ENCODE data around the gene S100A14. TPM values are rescaled to one million over a fixed set of nuclear protein-coding genes. Genes with fewer than 3 reads are reported as not detected.

The S100A14 gene
- polyA plus RNA-seq, 3 donors from 2014 or later = not detected

GRCh38 chr1:153568367-153569099 lies 47.6 kb downstream of the S100A14 start:
- Mint-ChIP-seq H3K27ac (peak overlapping the region in 5 of 6 donors; percentile 1 to 68 (median 23)), H3K9me3 (no peaks in the 10 kb centered on the region), H3K4me1 (peaks cover 27 to 33% of the 10 kb centered on the region in 2 donors), H3K36me3 (no peaks in the 10 kb centered on the region), H3K4me3 (peak overlapping the region in 3 of 5 donors; percentile 48 to 60 (median 54)), H3K27me3 (ENCODE audit: low read depth in 3 of 3) (peaks cover 0 to 5% (median 2%) of the 10 kb centered on the region in 3 donors)
- DNase-seq = peak; percentile 77 to 81 (median 79)

DNA sequence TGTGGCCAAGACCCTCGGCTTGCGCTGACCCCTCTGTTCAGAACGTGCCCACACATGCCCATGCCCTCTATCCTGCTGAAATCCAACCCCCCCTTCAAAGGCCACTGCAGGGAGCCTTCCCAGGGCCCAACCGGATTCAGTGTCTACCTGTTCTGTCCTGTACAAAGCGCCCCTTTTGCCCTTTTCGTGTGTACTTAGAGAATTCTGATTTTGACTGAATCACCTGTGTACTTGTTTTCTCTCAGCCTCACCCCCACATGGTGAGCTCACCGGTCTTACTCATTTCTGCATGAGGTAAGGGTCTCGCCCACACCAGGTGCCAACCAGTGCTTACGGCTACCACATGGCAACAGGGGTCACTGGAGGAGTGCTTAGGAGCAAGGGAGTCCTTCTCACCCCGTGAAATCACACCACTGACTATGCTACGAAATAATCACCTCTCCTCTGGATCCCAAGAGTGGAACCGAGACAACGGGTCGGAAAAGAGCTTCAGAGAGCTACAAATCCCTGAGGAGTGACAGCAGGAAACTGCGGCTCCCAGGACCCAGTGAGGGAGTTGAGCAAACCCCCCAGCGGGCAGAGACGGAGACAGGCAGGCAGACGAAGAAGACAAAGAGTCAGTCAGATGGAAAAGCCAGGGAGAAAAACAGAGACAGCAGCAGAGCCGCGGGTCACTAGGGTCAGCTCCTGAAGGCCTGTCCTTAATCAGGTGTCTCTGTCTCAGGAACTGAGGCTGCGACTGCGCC lies 48.3 kb downstream of the S100A14 start:
- no peaks in the 10 kb centered on the region for H3K36me3 Mint-ChIP-seq
- peaks cover 0 to 5% (median 2%) of the 10 kb centered on the region in 3 donors for H3K27me3 Mint-ChIP-seq (ENCODE audit: low read depth in 3 of 3)
- no peaks in the 10 kb centered on the region for H3K9me3 Mint-ChIP-seq
- peak overlapping the region in 3 of 6 donors; percentile 64 to 69 (median 67) for H3K27ac Mint-ChIP-seq
- H3K4me3 Mint-ChIP-seq = peak overlapping the region in 1 of 5 donors; percentile 4
- DNase-seq = peak in 1 of 3 donors; percentile 2
- H3K4me1 Mint-ChIP-seq = peaks cover 27 to 33% of the 10 kb centered on the region in 2 donors

- Mint-ChIP-seq H3K27me3 (ENCODE audit: low read depth in 3 of 3) (peaks cover 0 to 5% (median 2%) of the 10 kb centered on the region in 3 donors), H3K27ac (peak overlapping the region; percentile 83 to 97 (median 92))
Measured at GRCh38 chr1:153566414-153567371, 49.4 kb downstream of the S100A14 start.

DNA sequence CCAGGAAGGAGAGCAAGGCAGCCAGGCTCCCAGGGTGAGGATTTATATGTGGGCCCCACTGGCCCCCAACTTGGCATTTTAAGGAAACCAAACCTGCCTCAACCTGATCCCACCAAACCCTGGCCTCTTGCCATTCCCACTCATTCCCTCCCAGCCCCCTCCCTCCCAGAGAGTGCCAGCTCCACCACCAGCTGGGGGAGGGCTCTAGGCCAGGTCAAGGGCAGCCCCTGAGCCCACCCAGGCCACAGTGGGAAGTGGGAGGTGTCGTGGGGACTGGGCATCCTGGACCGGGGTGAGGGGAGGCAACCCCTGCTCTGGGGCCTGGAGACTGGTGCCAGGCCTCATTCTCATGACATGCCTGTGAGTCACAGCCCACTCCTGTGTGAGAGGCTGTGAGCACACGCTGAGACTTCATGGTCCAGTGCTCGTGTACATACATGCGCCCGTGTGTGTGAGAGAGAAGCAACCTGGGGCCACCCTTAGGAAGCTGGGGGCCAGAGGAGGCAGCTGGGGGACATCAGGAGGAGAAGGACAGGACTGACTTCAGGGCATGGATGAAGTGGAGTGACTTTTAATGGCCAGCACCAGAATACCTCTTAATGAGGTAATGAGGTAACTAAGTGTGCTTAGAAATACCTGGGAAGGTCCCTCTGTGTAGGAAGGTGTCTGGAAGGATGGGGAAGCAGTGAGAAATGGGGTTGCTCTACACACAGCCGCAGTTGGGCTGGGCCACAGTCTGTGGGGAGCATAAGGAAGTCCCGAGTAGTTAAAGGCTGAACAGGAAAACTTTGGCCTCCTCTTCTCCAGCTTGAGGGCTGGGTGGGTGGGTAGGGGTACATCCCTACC lies 50.4 kb downstream of the S100A14 start, which contains the start of gene S100A2:
Gene S100A2 (minus strand): TSS at position 316 of the 846 bp plus-strand sequence. CDS start 1,967 bp downstream, outside the sequence.
- DNase-seq = peak in 1 of 3 donors; percentile 6
- peak within 1 kb of the TSS; percentile 83 to 97 (median 93) for H3K27ac Mint-ChIP-seq
- H3K4me3 Mint-ChIP-seq = peak within 1 kb of the TSS; percentile 4 to 84 (median 49)
- H3K9me3 Mint-ChIP-seq = no peaks in the 10 kb centered on the region
- H3K4me1 Mint-ChIP-seq = peaks cover 27 to 33% of the 10 kb centered on the region in 2 donors
- H3K27me3 Mint-ChIP-seq (ENCODE audit: low read depth in 3 of 3) = peaks cover 0 to 2% (median 2%) of the 10 kb centered on the region in 3 donors
- no peaks in the 10 kb centered on the region for H3K36me3 Mint-ChIP-seq

More at GRCh38 chr1:153566414-153567371, 49.4 kb downstream of the S100A14 start:
- peak overlapping the region in 4 of 5 donors; percentile 4 to 69 (median 30) for H3K4me3 Mint-ChIP-seq
- no peaks in the 10 kb centered on the region for H3K36me3 Mint-ChIP-seq
- peak; percentile 53 to 69 (median 53) for DNase-seq
- H3K4me1 Mint-ChIP-seq = peaks cover 27 to 33% of the 10 kb centered on the region in 2 donors
- no peaks in the 10 kb centered on the region for H3K9me3 Mint-ChIP-seq

Other genes with a start within 250 kb of the S100A14 start
- 1 to 10 TPM in 2 of 3 donors, under 1 TPM in 1; 0.87 to 3.8 (median 2.6) TPM for gene S100A12, start 240.7 kb downstream of the S100A14 start, polyA plus RNA-seq
- 10 to 100 TPM; 20.3 to 43.5 (median 40.3) TPM for gene S100A8, start 225.3 kb downstream of the S100A14 start, polyA plus RNA-seq
- gene S100A7A, start 199.8 kb downstream of the S100A14 start, polyA plus RNA-seq = not detected
- gene S100A7, start 155.7 kb downstream of the S100A14 start, polyA plus RNA-seq = not detected
- gene S100A6, start 80.3 kb downstream of the S100A14 start, polyA plus RNA-seq = 100 to 1,000 TPM; 472 to 828 (median 543) TPM
- under 1 TPM in 1 of 3 donors, not detected in 2; 0.68 TPM for gene S100A5, start 75.4 kb downstream of the S100A14 start, polyA plus RNA-seq
- gene S100A4, start 70.5 kb downstream of the S100A14 start, polyA plus RNA-seq = 1,000 to 10,000 TPM; 1,846 to 2,303 (median 2,006) TPM
- not detected for gene S100A3, start 67.1 kb downstream of the S100A14 start, polyA plus RNA-seq
- gene S100A2, start 50.5 kb downstream of the S100A14 start, polyA plus RNA-seq = under 1 TPM in 1 of 3 donors, not detected in 2; 0.83 TPM
- not detected for gene S100A16, start 3.2 kb downstream of the S100A14 start, polyA plus RNA-seq
- 1 to 10 TPM; 1.5 to 9.7 (median 3.7) TPM for gene S100A13, start 11.2 kb upstream of the S100A14 start, polyA plus RNA-seq
- gene S100A1, start 12.1 kb upstream of the S100A14 start, polyA plus RNA-seq = not detected
- 10 to 100 TPM; 37.5 to 70.8 (median 63.1) TPM for gene CHTOP, start 17.7 kb upstream of the S100A14 start, polyA plus RNA-seq
- 100 to 1,000 TPM in 1 of 3 donors, 10 to 100 TPM in 2; 95.8 to 106 (median 96.0) TPM for gene SNAPIN, start 42.4 kb upstream of the S100A14 start, polyA plus RNA-seq
- 100 to 1,000 TPM; 162 to 221 (median 164) TPM for gene ILF2, start 54.7 kb upstream of the S100A14 start, polyA plus RNA-seq
- gene NPR1, start 62.4 kb upstream of the S100A14 start, polyA plus RNA-seq = not detected
- 10 to 100 TPM in 1 of 3 donors, 1 to 10 TPM in 2; 7.5 to 14.5 (median 7.9) TPM for gene INTS3, start 111.7 kb upstream of the S100A14 start, polyA plus RNA-seq
- gene SLC27A3, start 159.1 kb upstream of the S100A14 start, polyA plus RNA-seq = 10 to 100 TPM; 38.3 to 89.0 (median 54.3) TPM

All from immature natural killer cell (primary cell).